Measurements from ENCODE around the gene JSRP1.
A peak's percentile ranks its signal among the peaks of the same experiment; 100 is the strongest.
"Not testable (repeated sequence)": the region's sequence is repeated elsewhere in the genome, so short reads cannot be mapped to it uniquely, and the experiment has no call there.

JSRP1 gene

GRCh38 chr19:2289714-2290435 lies 33.7 kb upstream of the JSRP1 start:
- TF ChIP-seq POLR2AphosphoS5 (IDR thresholded peaks at IDR 0.05; ENCODE audit: low read depth, low read length), result peak; percentile 12; the same call in 1 of the 2 replicates
- TF ChIP-seq POLR2A (IDR thresholded peaks at IDR 0.05; ENCODE audit: low read depth, low read length), result no peak
- DNase-seq (ENCODE audit: insufficient read length) (peak; percentile 77), FAIRE-seq (peak; percentile 95)

- no peak for FAIRE-seq
- no peak for DNase-seq (ENCODE audit: insufficient read length)
- TF ChIP-seq POLR2A (IDR thresholded peaks at IDR 0.05; ENCODE audit: low read depth, low read length) (0 out of 2 replicates have a peak, but pooled peaks have one; percentile 39), POLR2AphosphoS5 (IDR thresholded peaks at IDR 0.05; ENCODE audit: low read depth, low read length) (no peak), TAF1 (IDR thresholded peaks at IDR 0.05; ENCODE audit: borderline replicate concordance, low read depth, low read length) (no peak)
These were observed 32.8 kb upstream of the JSRP1 start for GRCh38 chr19:2288818-2289713.

GRCh38 chr19:2288338-2288817 lies 32.2 kb upstream of the JSRP1 start:
- FAIRE-seq, result no peak
- no peak for DNase-seq (ENCODE audit: insufficient read length)
- TF ChIP-seq TAF1 (IDR thresholded peaks at IDR 0.05; ENCODE audit: borderline replicate concordance, low read depth, low read length) (no peak), POLR2A (IDR thresholded peaks at IDR 0.05; ENCODE audit: low read depth, low read length) (no peak; the same call in 1 of the 2 replicates), POLR2AphosphoS5 (IDR thresholded peaks at IDR 0.05; ENCODE audit: low read depth, low read length) (no peak)

DNA sequence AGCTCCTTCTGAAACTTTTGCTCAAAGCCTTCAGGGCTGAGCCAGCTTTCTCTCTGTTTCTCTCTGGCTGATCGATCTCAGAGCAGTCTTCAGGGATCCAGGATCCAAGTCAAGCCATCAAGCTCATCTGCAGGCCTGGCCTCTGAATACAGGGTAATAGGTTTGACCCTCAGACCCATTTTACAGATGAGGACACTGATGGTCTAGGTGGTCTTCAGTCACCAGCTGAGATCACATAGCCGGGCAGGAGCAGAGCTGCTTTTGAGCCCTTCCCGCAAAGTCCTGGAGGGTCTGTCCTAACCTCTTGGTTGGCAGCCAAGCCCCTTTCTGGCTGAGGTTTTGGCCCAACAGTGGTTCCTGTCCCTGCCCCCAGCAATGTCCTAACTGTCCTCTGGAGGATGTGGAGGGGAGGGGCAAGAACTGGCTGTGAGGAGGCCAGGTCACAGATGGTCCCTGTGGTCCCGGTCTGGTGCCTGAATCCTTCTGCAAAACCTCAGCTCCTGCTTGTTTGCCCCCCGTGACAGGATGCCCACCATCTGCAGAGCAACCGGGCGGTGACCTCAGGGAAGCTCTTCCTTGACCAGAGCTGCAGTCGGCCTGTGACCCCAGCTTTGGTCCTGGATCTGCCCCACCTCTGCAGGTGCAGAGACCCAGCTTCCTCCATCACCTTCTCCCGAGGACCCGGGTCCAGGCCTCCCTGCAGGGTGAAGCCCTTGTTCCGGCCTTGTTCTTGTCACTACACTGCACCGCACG lies 31.5 kb upstream of the JSRP1 start:
- DNase-seq (ENCODE audit: insufficient read length) (no peak), FAIRE-seq (peak; percentile 33)
- TF ChIP-seq TAF1 (IDR thresholded peaks at IDR 0.05; ENCODE audit: borderline replicate concordance, low read depth, low read length) (no peak), POLR2AphosphoS5 (IDR thresholded peaks at IDR 0.05; ENCODE audit: low read depth, low read length) (no peak), POLR2A (IDR thresholded peaks at IDR 0.05; ENCODE audit: low read depth, low read length) (no peak)

GRCh38 chr19:2286402-2287140 lies 30.4 kb upstream of the JSRP1 start:
- DNase-seq (ENCODE audit: insufficient read length), result no peak
- TF ChIP-seq POLR2A (IDR thresholded peaks at IDR 0.05; ENCODE audit: low read depth, low read length), result no peak
- TF ChIP-seq TAF1 (IDR thresholded peaks at IDR 0.05; ENCODE audit: borderline replicate concordance, low read depth, low read length), result no peak
- TF ChIP-seq POLR2AphosphoS5 (IDR thresholded peaks at IDR 0.05; ENCODE audit: low read depth, low read length), result no peak
- no peak for FAIRE-seq

DNA sequence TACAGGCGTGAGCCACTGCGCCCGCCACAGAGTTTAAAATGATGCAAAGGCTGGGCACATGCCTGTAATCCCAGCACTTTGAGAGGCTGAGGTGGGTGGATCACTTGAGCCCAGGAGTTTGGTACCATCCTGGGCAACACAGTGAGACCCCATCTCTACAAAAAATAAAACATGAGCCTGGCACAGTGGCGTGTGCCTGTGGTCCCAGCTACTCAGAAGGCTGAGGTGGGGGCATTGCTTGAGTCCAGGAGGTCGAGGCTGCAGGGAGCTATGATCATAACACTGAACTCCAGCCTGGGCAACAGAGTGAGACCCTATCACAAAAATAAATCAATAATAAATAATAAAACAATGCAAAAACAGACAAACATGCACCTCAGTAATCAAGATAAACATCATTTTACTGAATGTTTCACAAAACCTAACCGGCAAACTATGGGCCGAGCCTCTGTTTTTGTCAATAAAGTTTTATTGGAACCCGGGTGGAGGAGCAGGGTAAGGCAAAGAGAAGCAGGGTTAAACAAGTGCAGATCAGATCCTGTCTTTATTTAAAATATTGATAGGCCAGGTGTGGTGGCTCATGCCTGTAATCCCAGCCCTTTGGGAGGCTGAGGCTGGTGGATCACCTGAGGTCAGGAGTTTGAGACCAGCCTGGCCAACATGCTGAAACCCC lies 27.8 kb upstream of the JSRP1 start:
- FAIRE-seq (no peak), DNase-seq (ENCODE audit: insufficient read length) (no peak)
- TF ChIP-seq TAF1 (IDR thresholded peaks at IDR 0.05; ENCODE audit: borderline replicate concordance, low read depth, low read length) (no peak), POLR2AphosphoS5 (IDR thresholded peaks at IDR 0.05; ENCODE audit: low read depth, low read length) (no peak), POLR2A (IDR thresholded peaks at IDR 0.05; ENCODE audit: low read depth, low read length) (no peak)

DNA sequence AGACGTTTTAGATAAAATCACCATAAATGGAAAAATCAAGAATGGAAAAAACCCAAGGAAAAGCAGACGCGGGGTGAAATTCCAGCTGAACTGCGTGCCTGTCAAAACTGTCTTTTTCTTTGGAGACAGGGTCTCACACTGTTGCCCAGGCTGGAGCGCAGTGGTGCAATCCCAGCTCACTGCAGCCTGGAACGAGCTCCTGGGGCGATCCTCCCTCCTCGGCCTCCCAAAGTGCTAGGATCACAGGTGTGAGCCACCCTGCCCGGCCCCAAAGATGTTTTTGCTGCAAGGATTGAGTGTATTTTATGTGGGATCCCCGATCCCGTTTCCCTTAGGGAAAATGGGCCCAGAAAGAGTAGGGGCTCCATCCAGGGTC lies 26.6 kb upstream of the JSRP1 start:
- DNase-seq (ENCODE audit: insufficient read length), result no peak
- FAIRE-seq, result no peak
- TF ChIP-seq POLR2AphosphoS5 (IDR thresholded peaks at IDR 0.05; ENCODE audit: low read depth, low read length) (no peak), TAF1 (IDR thresholded peaks at IDR 0.05; ENCODE audit: borderline replicate concordance, low read depth, low read length) (no peak), POLR2A (IDR thresholded peaks at IDR 0.05; ENCODE audit: low read depth, low read length) (no peak)

- peak; percentile 44 for FAIRE-seq
- DNase-seq (ENCODE audit: insufficient read length), result no peak
- TF ChIP-seq TAF1 (IDR thresholded peaks at IDR 0.05; ENCODE audit: borderline replicate concordance, low read depth, low read length) (no peak), POLR2AphosphoS5 (IDR thresholded peaks at IDR 0.05; ENCODE audit: low read depth, low read length) (no peak)
These were observed 26.0 kb upstream of the JSRP1 start, which contains the start of gene PEAK3 for GRCh38 chr19:2282062-2282861. Gene PEAK3, minus strand, starts transcription at chr19:2282175. Its CDS starts 1,244 bp downstream, at chr19:2280931.

GRCh38 chr19:2281265-2282061 lies 25.2 kb upstream of the JSRP1 start:
- peak; percentile 42 for FAIRE-seq
- not testable (repeated sequence) for DNase-seq (ENCODE audit: insufficient read length)
